ENCODE measurements around the gene BSN.
A peak's percentile ranks its signal among the peaks of the same experiment; 100 is the strongest.
"Not testable (repeated sequence)": the region's sequence is repeated elsewhere in the genome, so short reads cannot be mapped to it uniquely, and the experiment has no call there.

Gene BSN

DNA sequence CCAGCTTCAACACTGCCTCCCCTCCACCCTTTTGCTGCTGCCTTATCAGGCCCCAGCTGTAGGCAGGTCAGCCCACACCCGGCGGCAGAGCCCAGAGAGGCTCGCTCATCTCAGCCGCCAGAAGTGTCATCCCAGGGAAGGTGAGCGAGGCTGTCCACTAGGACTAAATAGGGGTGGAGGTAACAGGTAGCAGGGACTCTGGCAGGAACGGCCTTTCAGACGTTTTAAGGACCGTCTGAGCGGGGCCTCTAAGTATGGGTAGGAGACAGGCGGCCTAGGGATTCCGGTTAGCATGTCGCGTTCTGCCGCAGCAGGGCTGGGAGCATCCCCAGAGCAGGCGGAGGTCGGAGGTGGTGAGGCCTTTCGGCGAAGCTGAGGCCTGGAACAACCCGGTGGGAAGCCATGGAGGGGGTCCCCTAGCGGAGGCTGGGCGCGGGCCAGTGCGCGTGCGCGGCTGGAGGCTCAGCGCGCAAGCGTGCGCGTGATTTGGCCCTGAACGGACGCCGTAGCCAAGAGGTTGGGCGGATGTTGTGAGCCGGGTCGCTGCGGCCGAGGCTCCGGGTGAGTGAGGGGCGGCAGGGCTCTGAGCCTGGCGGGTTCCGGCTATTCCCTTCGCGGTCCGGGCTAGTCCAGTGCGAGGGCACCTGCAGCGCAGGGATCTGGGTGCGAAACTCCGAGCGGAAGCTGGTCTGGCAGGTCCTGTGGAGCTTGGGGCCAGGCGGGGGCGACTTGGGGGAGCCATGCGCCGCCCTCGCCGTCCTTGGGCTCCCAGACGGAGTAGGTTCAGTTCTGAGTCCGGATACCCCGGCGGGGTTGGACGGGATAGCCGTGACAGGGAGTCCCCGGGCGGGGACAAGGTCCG, 135.0 kb downstream of the BSN start, which contains the start of the genes MST1 and RNF123:
MST1 (minus strand) TSS at position 429 of the 862 bp plus-strand sequence. CDS start 783 bp downstream, outside the sequence.
RNF123 (plus strand) TSS at position 512 of the 862 bp plus-strand sequence. CDS start 1,609 bp downstream, outside the sequence.
- DNase-seq (ENCODE audit: extremely low read depth in 1 of 2, low read depth in 1 of 2), result peak; percentile 82 to 85

DNA sequence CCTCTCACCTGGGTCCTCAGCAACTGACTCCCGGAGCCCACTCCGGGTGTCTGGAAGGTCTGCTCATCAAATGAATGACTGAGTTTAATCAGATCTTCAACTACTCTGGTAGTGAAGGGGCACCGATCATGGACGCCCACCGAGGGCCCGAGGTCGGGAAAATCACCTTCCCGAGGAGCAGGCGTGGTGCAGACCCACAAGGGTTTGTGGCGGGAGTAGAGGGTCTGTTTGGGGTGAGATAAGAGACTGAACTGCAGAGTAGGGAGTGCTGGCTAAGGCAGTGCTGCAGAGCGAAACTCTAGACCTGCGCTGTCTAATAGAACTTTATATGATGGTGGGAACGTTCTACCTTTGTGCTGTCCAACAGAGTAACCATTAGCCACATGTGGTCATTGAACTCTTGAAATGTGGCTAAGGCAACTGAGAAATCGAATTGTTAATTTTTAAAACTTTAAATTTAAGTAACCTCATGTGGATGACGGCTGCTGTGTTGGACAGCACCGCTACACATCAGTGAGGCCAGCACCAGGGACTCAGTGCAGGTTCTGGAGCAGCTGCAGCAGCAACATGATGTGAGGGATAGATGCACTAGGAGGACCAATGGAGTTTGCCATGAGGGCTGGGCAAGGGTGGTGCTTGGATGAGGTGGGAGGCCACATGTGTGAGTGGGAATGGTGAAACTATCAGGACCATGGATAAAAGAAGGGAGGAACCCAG, 135.8 kb downstream of the BSN start:
- DNase-seq (ENCODE audit: extremely low read depth in 1 of 2, low read depth in 1 of 2), result not testable (repeated sequence)

DNA sequence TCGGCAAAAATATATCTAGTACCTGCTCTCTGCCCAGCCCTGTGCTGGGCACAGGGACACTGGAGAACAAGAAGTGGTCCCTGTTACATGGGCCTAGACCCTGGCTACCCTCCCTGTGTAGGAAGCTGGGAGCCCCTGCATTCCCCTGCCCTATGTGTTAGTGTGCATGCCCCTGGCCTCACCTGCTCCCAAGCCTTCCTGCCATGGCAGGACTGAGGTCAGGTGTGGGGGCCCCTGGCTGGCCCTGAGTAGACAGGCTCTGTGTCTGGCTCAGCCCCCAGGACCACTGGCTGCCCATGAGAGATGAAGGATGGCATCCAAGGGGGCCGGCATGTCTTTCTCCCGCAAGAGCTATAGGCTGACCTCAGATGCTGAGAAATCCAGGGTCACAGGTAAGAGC, 136.6 kb downstream of the BSN start:
- not testable (repeated sequence) for DNase-seq (ENCODE audit: extremely low read depth in 1 of 2, low read depth in 1 of 2)

DNA sequence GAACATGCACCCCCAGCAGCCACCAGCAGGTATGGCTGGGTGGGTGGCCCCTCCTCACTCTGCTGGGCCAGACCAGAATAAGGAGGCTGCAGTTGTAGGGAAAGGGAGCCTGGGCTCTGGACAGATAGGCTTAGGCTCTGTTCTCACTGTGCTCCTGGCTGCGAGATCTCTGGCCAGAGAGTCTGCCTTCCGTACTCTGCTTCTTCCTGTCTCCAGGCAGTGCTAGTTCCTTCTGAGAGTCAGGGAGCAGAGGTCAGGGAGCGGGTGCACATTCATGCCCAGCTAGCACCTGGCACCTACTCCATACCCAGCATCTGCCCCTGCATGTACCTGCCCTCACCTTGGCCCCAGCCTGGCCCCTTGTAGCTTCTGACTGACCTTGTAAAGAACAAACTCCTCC, 137.2 kb downstream of the BSN start:
- not testable (repeated sequence) for DNase-seq (ENCODE audit: extremely low read depth in 1 of 2, low read depth in 1 of 2)

DNA sequence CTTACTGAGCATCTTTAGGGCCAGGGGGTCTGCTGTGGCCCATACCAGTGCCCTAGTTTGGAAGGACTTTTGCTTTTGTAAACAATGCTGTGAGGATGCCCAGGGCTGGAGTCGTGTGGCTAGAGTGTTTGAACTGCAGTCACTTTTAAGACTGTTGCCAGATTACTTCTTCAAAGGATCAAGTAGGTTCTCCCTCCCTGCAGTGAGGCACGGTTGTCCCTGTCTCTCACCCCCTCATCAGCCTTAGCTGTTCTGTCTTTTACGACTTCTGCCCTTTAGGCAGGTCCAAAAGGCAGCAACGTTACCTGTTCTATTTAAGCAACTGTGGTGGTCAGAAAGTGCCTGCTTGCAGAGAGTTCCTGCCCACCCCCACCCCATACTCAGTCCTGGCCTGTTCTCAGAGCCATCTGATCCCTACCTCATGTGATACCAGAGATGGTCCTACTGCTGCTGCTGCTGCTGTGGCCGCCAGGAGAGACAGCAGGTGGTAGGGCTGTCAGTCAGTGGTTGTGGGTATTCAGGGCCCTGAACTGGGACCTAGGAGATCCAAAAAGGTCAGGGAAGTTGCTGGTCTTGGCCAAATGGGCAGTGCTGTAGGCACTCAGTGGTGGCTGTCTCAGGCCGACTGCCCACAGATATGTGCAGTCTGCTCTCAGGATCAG, 140.3 kb downstream of the BSN start:
- DNase-seq (ENCODE audit: extremely low read depth in 1 of 2, low read depth in 1 of 2), result not testable (repeated sequence)

DNA sequence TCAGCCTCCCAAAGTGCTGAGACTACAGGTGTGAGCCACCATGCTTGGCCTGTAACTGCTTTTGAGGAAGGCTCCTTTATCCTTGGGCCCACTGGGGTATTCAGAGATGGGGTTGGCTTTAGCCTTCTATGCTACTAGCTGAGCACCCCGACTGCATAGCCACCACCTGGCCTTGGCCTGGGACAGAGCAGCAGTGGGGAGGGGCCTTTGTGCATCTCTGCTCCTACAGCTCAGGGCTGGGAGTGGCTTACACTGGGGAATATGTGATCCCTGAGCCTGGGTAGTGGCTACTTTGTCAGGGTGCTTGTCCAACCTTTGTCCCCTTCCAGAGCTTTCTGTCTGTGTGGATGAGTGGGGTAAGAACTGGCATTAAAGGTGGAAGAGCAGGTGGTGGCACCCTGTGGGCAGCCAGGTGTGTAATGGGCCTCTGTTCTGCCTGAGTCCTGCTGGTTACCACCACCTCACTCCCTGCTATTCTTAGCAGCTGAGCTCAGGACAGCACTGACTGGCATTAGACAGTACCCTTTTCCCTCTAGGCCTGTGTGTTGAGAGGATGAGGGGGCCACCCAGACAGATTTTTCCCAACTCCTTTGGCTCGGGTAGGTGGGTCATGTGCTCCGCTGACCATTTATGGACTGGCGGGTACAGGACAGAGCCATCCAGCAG, 141.2 kb downstream of the BSN start:
- DNase-seq (ENCODE audit: extremely low read depth in 1 of 2, low read depth in 1 of 2), result not testable (repeated sequence)

DNA sequence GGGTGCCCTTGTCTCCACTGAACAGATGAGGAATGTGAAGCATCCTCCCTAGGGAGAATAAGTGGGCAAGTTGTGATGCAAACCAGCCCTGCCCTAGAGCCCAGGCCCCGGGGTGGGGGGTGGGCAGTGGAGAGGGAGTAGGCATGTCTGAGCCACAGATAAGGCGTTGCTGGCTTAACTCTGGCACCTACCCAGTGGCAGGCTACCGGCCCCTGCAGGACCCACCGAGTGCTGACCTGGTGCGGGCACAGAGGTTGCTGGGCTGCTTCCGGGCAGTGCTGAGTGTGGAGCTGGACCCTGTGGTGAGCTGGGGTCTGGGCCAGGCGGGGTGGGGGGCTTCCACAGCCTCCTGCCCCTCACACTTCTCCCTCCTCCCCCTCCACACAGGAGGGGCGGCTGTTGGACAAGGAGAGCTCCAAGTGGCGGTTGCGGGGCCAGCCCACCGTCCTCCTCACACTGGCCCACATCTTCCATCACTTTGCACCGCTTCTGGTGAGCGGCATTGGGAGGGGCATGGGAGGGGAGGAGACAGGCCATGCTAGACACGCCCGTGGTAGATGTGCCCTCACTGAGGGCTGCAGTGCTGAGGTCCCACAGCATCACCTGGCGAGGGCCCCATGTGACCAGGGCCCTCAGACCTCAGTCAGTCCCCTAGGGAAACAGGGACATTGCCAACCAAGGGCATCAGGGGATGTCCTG, 145.2 kb downstream of the BSN start:
- no peak for DNase-seq (ENCODE audit: extremely low read depth in 1 of 2, low read depth in 1 of 2)

DNA sequence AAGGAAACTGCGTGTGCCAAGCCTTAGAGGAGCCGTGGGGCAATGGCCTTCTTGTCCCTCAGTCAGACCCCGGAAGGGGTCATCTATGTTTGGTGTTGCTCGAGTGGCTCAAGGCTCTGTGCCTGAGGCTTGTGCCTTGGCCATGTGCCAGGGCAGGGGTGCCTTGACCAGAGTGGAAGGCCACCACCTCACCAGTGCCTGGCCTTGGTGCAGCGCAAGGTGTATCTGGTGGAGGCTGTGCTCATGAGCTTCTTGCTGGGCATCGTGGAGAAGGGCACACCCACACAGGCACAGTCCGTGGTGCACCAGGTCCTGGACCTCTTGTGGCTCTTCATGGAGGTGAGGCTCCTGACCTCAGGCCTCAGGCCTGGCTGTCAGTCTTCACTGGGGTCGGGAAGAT, 145.7 kb downstream of the BSN start:
- no peak for DNase-seq (ENCODE audit: extremely low read depth in 1 of 2, low read depth in 1 of 2)

DNA sequence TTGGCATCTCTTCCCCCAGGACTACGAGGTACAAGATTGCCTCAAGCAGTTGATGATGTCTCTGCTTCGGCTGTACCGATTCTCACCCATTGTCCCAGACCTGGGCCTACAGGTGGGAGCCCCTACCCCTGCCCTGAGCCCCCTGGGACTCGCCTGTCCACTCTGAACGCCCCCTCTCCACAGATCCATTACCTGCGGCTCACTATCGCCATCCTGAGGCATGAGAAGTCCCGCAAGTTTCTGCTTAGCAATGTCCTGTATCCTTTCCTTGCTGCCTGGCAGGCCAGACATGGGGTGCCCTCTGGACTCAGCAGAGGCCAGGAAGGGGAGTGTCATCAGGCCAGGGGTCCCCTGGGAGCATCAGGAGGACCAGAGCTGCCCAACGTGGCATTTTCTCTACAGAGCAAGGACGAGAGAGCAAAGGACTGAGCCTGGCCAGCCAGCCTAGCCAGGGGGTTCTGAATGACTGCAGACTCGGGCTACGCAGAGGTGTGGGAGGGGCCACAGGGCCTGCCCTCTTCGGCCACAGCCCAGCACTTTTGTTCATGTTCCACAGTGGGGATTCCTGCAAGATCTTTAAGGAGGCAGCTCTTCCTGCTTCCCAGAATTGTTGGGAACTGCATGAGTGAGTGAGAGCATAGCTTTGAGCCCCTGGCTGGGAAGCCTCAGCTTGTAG, 146.3 kb downstream of the BSN start:
- no peak for DNase-seq (ENCODE audit: extremely low read depth in 1 of 2, low read depth in 1 of 2)

DNA sequence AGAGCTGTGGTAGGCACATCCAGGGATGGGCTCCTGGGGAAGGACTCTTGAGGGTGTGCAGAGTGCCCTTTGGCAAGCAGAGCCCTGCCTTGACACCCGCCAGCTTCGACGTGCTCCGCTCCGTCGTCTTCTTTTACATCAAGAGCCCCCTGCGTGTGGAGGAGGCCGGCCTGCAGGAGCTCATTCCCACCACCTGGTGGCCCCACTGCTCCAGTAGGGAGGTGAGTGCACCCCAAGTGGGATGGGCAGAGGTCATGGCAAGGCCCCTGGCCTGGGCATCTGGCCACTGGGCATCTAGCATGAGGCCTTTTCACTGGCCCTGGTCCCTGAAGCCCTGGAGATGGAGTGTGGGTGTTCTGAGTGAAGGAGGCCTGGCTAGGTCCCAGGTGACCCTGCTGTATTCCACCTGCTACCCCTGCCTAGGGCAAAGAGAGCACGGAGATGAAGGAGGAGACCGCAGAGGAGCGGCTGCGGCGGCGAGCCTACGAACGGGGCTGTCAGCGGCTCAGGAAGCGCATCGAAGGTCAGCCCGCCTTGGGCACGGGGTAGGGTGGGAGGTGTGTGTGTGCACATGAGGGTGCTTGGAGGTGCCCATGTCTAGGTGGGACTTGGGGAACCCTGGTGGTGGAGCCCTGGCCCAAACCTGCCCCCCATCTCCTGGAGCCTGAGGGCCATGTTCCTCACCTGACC, 147.3 kb downstream of the BSN start:
- no peak for DNase-seq (ENCODE audit: extremely low read depth in 1 of 2, low read depth in 1 of 2)

DNA sequence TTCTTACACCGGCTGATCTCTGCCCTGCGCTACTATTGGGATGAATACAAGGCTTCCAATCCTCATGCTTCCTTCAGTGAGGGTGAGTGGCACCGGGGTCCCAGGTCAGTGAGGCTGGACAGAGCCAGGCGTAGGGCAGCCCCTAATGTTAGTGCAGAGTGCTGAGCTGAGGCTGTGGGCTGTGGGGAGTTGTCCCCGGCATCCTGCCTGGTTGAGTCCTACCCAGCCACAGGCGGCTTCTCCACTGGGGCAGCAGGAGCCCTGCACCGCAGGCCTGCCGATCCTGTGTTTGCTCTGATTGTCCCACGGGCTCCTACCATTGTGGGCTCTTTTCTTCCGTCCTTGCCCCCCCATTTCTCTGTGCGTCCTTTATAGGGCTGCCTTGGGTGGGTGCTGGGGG, 148.4 kb downstream of the BSN start:
- no peak for DNase-seq (ENCODE audit: extremely low read depth in 1 of 2, low read depth in 1 of 2)

DNA sequence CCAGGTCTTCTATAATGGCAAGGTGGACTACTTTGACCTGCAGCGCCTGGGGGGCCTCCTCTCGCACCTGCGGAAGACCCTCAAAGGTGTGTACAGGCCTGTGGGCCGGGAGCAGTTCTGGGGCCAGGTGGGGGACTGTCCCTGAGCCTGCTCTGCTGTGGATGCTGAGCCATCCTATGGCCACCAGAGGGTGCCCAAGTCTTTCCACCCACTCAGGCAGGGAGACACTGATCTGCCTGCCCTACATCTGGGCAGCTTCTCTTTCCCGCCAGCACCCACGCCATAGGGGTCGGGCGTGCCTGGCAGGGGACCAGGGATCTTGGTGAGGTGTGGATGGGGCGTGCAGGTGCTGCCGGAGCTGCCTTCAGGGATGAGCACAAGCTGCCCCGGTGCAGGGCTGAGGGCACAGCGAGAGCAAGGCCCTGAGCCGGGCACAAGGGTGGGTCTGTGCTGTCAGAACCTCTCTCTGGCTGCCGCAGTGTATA, 149.2 kb downstream of the BSN start:
- DNase-seq (ENCODE audit: extremely low read depth in 1 of 2, low read depth in 1 of 2), result no peak

DNA sequence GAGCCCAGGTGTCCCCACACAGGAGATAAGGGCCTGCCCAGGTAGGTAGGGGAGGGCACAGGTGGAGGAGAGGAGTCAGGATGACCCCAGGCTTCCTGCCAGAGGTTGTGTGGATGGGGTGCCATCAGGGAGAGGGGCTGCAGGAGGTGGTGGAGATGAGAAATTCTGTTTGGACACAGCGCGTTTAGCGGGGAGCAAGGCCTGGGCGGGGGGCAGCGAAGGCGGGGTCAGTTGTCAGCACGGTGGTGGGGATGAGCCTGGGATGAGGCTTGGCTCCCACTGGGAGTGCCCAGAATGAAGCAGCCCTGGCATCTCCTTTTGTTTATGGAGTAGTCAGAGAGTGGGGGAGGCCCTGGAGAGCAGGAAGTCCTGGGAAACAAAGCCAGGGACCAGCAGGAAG, 149.7 kb downstream of the BSN start:
- DNase-seq (ENCODE audit: extremely low read depth in 1 of 2, low read depth in 1 of 2), result no peak

DNA sequence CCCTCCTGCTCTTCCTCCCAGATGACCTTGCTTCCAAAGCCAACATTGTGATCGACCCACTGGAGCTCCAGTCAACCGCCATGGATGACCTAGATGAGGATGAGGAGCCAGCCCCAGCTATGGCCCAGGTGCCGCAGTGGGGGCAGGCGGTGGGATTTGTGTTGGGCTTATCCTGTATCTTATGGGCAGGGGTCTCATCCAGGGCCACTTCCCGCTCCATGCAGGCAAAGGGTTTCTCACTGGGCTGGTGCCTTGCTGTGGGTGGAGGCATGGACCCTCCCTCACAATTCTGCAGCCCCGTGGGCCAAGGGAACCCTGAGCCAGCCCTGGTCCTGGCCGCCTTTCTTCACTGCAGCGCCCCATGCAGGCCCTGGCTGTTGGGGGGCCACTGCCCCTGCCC, 150.4 kb downstream of the BSN start:
- DNase-seq (ENCODE audit: extremely low read depth in 1 of 2, low read depth in 1 of 2), result no peak

DNA sequence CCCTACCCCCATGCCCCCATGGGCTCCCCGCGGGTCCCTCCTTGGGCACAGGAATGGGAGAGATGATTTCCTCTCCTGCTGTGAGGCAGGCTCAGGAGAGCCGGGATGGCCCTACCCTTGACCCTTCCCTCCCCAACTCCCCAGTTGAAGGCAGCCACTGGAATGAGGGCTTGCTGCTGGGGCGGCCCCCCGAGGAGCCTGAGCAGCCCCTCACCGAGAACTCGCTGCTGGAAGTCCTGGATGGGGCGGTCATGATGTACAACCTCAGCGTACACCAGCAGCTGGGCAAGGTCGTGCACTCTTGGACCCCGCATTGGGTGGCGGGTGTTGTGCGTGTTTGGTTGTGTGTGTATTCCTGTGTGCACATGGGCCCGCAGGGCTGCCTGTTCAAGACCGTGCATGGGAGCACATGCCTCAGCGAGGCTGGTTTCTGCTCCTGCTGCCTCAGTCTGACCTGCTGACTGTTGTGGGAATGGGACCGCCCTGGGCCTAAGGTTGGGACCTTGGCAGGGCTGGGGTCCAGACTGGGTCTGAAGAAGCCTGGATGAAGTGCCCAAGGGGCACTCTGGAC, 151.2 kb downstream of the BSN start:
- no peak for DNase-seq (ENCODE audit: extremely low read depth in 1 of 2, low read depth in 1 of 2)

DNA sequence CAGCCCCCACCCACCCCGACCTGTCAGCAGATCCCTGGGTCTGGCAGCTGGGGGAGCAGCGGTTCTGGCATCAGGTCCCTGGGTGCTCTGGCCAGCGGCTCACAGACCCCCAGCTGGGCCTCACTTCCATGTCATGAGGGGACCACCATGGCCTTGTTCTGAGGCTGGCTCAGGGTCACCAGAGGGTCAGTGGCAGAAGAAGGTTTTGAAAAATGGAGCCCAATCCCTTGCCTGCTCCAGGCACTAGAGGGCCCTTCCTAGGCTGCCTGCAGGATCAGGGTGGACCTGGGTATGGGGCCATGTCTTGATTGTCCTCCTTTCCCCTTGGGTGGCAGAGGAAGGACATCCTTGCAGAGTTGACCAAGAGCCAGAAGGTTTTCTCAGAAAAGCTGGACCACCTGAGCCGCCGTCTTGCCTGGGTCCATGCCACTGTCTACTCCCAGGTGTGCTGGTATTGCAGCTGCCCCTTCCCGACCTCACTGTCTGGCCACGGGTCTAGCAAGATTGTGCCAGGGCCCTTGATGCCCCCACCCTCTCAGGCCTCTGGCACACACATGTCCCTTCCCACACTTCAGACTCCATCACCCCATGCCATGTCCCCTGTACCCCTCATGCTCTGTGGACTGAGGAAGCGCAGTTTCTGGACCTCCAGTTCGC, 152.3 kb downstream of the BSN start:
- DNase-seq (ENCODE audit: extremely low read depth in 1 of 2, low read depth in 1 of 2), result no peak

DNA sequence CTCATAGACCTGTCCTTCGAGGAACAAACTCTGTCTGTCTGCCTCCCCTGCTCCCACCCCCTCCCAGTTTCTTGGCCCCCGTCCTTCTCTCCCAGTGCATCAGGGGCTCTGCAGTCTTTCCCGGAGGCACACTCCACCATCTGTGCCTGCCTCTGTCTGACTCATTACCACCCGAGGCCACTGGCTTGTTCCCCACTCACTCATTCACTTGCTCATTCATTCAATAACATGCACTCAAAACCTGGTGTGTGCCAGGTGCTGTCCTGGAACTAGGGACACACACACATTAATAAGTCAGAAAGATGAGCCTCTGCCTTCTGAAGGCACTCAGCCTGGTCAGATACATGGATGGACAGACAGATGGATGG, 152.8 kb downstream of the BSN start:
- no peak for DNase-seq (ENCODE audit: extremely low read depth in 1 of 2, low read depth in 1 of 2)

DNA sequence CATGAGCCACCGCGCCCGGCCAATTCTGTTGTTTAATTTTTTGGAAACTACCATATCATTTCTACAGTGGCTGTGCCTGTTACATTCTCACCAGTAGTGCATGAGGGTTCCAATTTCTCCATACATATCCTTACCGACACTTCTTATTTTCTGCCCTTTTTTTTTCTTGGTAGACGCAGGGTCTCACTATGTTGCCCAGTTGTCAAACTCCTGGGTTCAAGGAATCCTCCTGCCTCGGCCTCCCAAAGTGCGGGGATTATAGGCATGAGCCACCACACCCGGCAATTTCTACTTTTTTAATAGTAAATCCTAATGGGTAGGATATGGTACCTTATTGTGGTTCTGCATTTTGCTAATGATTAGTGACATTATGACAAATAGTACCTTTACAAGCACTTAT, 155.6 kb downstream of the BSN start:
- no peak for DNase-seq (ENCODE audit: extremely low read depth in 1 of 2, low read depth in 1 of 2)

Data from stimulated activated CD8-positive, alpha-beta memory T cell treated with anti-CD3 and anti-CD28 coated beads, Interleukin-7, amount 100 ng/mL, for 48 hours (primary cell).